Hematopoietic multipotent progenitor cell treated with erythropoietin and hydrocortisone succinate and interleukin-3 and kit ligand, for 15 days (in vitro differentiated cells): ENCODE measurements around the gene OR52M1.
"Not testable (repeated sequence)": the region's sequence is repeated elsewhere in the genome, so short reads cannot be mapped to it uniquely, and the experiment has no call there.

ENCODE experiments used
- DNase-seq: peaks from one replicate; pipeline ENCODE4 v3.0.0-alpha.2; 2015; ENCODE audit warnings: low spot score

Gene OR52M1, protein sequence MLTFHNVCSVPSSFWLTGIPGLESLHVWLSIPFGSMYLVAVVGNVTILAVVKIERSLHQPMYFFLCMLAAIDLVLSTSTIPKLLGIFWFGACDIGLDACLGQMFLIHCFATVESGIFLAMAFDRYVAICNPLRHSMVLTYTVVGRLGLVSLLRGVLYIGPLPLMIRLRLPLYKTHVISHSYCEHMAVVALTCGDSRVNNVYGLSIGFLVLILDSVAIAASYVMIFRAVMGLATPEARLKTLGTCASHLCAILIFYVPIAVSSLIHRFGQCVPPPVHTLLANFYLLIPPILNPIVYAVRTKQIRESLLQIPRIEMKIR

DNA sequence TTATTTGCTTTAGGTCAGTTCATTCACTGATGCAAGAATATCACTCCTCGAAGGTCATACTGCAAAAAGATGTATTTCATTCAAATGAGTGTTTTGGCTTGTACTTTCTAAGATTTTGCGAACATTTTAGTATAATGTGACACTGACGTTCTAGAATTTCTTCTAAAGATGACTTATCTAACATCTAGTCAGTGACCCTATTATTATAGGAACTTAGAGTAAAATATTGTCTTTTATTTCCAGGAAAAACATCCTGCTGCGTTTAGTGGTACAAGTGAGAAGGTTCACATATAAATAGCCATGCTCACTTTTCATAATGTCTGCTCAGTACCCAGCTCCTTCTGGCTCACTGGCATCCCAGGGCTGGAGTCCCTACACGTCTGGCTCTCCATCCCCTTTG, at the start of gene OR52M1:
OR52M1 (plus strand) TSS at position 301 of the 400 bp plus-strand sequence; CDS start at position 301, 0 bp downstream.
- no peak for DNase-seq

DNA sequence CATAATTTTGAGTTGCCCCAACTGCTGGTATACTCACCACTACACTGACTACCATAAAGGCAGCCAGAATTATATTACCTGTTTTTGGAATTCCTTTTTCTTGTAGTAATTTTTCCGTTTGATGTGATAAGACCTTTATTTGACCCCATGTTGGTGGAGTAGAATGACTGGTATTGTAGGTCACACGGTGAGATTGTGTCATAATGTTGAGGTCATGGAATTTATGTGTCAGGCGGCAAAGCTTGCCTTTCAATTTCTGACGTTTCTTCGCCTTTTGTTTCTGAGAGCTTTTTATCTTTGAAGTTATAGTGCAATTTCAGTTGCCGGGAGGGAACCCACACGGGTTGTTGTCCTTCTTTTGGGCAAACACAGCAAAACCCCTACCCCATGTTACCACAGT, 49.5 kb upstream of the OR52M1 start:
- DNase-seq: no peak

DNA sequence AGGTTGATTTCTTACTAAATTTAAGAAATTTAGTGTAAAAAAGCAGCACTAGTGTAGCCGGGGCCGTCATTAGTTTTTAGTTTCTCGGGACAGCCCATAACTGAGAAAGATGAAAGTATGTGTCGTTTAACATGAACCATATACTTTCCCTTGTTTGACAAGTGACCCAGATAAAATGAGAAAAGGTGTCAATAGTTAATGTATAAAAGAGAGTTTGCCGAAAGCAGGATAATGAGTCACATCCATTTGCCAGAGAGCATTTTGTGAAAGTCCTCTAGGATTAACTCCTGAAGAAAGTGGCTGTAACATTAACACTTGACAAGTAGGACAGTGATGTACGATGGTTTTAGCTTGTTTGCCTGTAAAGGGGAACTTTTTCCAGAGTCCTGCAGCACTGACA, 49.0 kb upstream of the OR52M1 start:
- no peak for DNase-seq

DNA sequence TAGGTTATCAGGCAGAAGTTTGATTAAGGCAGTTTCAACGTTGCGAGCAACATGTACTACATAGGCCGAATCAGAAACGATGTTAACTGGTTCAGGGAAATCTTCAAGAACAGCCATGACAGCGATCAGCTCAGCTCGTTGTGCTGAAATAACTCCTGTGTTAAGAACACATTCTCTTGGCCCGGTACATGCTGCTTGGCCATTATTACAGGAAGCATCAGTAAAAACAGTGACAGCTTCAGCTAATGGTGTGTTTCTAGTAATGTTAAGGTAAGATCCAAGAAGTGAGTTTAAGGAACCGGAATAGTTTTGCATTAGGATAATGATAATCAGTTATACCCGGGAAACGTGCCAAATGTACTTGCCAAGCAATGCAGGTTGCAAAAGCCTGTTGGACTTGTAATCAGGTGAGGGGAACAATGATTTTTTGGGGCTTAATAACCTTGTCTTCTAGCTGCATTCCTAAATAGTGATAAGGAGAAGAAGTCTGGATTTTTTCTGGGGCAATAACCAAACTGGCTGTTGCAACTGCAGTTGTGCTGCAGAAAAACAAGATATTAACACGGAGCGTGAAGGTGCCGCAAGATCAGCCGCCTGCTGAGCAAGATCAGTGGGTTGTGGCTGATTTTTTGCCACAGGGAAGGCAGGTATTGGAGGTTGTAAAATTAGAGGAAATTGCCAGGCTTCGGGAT, 48.3 kb upstream of the OR52M1 start:
- no peak for DNase-seq

DNA sequence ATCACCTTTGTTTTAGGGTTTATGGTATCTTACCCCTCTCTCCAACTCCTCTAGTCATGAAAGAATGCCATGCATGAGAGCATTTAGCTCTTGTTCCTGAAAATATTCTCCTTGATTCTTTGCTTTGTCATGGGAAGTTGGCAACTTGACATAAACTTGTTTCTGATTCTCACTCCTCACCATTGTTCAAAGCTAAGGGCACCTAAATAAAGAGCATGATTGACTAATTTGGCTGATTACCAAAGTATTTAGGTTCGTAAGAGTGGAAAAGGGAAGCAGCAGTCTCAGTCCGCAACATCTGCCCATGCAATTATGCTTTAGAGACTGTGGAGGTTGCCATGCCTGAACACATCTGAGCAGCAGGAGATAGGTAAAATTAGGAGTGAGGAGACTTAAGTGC, 36.1 kb upstream of the OR52M1 start:
- DNase-seq: no peak

DNA sequence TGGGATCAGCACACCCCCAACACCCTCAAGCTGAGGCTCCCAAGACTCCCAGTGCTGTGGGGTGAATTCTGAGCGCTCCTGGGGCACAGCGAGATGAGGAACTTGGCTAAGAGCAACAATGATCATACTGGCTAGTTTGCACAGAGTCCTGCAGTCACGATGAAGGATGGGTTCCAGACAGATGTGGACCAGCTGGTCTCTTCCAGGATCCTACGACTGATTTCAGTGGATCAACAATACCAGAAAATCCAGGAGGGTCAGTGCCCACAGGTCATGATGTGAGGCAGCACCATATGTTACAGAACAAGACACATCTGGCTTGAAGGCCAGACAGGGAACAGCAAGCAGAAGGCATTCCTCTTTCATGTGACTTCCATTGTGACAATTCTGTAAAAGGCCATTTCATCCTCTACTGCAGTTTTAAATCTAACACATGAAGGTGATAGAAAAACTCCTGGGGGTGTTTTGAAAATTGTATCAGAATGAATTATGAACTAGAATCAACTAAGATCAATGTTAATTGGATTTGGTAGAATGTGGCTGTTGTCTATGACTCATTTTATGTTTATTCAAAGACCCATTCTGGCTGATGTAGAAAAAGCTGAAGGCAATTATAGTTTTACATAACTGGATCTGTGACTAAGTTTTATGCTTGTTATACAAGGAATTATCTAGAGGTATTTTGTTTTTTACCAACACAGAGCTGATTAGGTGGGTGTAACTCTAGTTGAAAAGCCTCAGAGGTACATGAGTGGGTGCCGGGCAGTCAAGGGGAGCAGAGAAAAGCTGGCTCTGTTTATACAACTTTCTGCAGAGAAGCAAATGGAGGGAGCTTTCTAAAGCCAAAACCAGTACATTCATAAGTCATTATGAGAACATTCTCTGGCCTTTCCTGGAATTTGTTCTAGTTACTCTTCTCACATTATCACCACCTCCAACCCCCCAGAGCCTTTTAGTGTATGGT, 33.4 kb upstream of the OR52M1 start:
- no peak for DNase-seq

DNA sequence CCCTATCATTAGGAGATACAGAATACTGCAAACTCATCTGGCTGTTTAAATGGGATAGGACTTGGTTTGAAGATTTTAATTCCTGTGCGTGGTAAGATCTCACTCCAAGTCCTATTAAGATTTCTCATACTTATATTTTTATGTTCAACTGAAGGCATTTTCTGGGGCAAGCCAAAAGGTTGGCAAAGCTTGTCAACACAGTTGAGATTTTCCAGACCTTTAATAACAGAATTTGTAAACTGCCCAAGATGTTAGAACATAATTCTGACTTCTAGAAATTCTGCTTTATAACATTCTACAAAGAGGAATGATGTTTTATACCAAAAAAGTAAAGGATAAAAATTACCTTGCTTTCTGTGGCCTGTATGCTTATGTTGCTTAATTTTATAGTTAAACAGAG, 30.8 kb upstream of the OR52M1 start:
- DNase-seq: no peak

DNA sequence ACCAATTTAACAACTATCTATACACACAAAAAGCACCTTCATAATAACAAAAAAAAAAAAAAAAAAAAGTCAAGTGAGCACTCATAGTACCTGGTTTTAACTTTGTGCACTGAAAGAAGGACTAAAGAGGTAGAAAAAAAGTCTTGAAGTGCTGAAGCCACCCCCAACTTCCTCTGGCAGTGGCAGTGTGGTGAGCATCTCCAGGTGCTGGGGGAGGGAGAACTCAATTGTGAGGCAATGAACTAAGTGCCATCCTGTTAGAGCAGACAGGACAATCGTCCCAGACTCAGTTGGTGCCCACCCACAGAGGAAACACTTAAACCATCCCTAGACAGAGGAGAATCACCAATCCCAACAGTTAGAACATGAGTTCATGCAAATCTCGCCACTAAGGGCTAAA, 22.7 kb upstream of the OR52M1 start:
- no peak for DNase-seq

DNA sequence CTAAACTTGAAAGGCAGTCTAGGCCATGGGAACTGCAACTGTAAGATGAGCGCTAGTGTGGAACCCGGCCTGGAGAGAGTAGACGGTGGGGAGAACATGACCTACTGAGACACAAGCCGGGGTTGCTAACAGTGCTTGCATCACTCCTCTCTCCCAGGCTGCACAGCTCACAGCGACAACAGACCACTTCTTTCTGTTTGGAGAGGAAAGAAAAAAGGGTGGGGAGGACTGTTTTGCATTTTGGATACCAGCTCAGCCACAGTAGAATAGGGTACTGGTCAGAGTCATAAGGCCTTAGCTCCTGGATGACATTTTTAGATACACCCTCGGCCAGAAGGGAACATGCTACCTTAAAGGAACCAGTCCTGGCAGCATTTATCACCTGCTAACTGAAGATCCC, 22.2 kb upstream of the OR52M1 start:
- DNase-seq: no peak

DNA sequence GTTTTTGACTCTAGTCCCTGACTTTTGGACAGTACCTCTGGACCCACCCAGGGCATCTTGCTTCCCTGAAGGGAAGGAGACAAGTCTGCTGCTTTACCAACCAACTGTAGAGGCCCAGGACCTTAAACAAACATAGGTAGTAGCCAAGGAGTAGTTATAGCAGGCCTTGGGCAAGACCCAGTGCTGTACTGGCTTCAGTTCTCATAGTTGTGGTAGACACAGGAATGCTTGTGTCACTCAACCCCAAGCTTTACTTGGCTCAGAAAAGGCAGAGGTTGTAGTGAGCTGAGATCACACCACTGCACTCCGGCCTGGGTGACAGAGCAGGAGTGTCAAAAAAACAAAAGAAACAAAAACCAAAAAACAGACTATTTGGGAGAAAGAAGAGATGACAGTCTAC, 21.3 kb upstream of the OR52M1 start:
- DNase-seq: no peak

DNA sequence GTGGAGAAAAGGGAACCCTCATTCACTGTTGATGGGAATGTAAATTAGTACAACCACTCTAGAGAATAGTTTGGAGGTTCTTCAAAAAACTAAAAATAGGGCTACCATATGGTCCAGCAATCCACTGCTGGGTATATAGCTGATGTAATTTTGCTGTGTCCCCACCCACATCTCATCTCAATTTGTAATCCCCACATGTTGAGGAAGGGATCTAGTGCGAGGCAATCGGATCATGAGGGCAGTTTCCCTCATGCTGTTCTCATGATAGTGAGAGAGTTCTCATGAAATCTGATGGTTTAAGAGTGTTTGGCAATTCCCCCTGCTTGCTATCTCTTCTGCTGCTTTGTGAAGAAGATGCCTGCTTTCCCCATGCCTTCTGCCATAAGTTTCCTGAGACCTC, 17.1 kb upstream of the OR52M1 start:
- no peak for DNase-seq

DNA sequence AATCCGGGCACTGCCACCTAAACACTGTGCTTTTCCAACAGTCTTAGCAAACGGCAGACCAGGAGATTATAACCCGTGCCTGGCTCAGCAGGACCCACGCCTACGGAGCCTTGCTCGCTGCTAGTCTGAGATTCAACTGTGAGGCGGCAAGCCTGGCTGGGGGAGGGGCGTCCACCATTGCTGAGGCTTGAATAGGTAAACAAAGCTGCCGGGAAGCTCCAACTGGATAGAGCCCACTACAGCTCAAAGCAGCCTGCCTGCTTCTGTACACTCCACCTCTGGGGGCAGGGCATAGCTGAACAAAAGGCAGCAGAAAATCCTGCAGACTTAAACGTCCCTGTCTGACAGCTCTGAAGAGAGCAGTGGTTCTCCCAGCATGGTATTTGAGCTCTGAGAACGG, 13.3 kb upstream of the OR52M1 start:
- DNase-seq: not testable (repeated sequence)

DNA sequence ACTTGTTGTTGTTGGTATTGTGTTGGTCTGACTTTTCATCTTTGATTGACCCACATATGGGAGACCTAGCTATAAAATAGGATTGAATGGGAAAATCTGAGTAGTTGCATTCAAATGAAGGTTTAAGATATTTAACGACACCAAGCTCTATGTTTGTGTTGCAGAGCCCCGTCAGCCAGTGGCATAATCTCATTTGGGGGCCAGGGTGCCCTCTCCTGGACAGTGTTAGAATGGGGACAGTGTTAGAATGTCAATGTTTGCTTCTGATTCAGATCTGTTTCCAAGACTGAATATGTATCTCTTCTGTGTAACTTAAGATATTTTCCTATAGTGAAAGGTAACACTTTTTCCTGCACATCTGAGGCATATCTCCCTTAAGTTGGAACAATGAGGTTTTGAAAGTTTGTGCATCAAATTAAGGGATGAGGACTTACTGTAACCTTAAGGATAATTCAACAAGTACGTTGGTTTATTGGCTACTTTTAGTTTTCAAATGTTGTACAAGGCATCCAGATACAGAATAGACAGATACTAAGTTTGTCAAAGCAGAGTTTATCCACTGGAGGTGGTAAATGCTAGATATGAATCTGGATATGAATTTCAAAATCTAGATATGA, 5.3 kb upstream of the OR52M1 start:
- peak; percentile 25 for DNase-seq

DNA sequence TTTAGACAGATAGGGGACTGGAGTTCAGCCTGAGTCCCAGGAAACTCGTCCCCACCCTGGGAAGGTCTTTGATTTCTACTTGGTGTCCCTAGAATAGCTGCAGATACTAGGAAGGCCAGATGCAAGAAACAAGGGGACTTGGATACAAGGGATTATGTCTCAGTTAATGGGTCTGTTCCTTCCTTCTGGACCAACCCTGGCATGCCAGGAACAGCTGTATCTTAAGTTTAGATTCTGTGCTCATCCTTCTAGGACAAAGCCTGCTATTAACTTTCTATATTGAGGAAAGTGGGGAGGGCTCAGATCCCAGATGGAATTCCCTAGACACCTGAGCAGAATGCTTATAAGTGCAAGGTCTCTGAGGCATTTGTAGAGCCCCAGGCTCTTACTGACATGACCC, 3.9 kb upstream of the OR52M1 start:
- DNase-seq: no peak

DNA sequence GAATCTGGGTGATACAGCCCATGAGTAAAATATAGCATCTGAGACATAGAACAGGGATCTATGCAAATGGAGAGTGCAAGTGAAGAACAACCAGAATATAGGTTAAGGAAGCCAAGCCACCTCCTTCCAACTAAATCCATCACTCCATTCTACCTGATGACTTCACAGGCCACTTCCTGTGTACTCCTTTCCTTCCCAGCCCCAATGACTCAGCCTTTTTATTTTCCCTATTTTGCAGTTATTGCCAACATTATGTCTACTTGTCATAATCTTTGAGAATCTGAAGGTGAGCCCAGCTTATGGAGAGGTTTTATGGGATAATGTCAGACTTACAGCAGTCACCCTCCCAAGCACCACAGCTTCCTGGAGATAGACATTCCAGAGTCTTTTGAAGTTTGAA, 1.4 kb upstream of the OR52M1 start:
- DNase-seq: no peak

DNA sequence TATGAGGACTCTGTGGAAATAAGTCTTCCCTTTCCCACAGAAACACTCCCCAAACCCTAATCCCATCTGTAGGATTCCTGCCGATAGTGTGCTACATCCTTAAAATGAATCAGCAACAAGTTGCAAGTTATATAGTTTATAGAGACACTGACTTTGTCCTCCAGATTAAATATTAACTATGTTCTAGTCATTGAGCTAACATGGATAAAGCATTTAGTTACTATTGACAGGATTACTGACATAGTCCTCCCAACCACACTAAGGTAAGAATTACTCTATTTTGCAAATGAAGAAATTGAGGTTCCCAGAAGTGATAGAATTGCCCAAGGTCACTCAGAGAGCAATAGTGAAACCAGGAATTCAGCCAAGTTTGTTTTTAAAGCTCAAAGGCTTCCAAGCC, 1.9 kb downstream of the OR52M1 start:
- no peak for DNase-seq

DNA sequence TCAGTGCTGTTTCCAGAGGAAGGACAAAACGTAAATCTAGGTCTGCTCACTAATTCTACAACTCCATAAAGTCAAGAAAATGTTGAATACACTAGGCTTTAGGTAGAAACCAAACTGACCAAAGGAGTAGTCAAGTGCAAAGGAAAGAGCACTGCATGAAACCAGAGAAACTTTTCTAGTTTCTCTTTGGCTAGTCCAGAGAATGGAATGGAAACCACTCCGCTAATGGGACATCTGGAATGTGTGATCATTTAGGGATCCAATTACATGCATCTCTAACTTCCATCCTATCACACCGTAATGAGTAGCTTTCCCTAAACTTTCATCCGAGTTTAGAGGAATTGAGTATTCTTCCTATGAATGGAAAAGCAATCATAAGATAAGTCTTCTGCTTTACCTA, 2.4 kb downstream of the OR52M1 start:
- DNase-seq: no peak

DNA sequence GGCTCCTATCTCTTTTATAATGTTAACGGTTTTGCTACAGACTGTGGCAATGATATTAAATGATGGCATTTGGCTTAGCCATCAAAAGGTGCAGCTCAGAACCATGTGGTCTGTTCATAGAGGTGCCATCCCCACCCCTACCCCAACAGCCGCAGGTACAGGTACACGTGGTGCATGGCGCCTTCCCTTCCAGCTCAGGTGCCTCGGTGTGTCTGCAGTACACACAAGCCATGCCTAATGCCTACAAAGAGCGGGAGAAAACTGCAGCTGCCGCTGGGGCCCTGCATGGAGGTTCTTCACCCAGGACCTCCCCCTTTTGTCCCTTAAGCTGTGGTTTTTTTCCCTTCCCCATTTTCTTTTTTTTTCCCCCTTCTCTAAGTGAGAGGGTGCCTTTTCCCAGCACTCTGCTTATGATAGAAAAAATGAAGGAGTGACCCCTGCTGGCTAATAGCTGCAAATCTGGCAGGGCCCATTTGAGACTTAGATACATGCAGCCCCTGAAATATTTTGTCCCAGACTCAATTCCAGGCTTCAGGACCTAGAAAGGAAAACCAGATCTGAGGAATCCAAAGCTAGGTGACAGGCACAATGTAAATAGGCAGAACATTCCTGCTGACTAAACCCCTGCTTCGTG, 6.5 kb downstream of the OR52M1 start:
- peak; percentile 15 for DNase-seq

DNA sequence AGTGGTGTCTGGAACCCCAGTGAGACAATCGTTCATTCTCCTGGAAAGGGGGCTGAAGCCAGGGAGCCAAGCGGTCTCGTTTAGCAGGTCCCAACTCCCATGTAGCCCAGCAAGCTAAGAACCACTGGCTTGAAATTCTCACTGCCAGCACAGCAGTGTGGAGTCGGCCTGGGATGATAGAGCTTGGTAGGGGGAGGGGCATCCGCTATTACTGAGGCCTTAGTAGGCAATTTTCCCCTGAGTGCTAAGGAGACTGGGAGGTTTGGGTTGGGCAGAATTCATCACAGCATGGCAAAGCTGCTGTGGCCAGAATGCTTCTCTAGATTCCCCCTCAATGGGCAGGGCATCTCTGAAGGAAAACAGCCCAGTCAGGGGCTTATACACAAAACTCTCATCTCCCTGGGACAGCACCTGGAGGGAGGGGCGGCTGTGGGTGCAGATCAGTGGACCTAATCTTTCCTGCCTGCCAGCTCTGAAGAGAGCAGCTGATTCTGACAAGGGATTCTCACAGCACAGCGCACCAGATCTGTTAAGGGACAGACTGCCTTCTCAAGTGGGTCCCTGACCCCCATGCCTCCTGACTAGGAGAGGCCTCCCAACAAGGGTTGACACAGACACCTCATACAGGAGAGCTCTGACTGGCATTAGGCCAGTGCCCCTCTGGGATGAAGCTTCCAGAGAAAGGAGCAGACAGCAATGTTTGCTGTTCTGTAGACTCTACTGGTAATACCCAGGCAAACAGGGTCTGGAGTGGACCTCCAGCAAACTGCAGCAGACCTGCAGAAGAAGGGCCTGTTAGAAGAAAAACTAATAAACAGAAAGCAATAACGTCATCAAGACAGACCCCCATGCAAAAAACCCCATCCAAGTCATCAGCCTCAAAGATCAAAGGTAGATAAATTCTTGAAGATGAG, 14.8 kb downstream of the OR52M1 start:
- no peak for DNase-seq

DNA sequence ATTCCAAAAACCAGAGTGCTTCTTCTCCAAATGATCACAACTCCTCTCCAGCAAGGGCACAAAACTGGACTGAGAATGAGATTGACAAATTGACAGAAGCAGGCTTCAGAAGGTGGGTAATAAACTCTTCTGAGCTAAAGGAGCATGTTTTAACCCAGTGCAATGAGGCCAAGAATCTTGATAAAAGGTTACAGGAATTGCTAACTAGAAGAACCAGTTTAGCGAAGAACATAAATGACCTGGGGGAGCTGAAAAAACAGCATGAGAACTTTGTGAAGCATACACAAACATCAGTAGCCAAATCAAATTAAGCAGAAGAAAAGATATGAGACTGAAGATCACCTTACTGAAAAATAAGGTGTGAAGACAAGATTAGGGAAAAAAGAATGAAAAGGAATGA, 15.5 kb downstream of the OR52M1 start:
- DNase-seq: no peak

DNA sequence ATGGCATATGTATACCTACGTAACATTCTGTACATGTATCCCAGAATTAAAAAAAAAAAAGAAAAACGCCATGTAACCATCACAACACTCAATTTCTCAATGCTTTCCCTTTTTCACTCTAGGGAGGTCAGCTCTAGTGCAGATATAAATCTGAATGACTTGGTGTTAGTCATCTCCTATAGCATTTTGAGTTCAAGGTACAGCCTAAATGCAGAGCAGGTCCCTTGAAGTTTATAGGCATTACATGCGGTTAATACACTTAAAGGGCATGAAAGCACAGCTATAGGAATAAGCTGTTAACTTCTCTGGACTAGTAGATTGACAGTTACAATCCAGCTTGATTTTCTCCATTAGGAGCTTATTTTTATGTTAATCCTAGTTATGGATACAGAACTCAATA, 20.4 kb downstream of the OR52M1 start:
- DNase-seq: no peak
